ENCODE measurements around the gene MARCHF9. TPM values are rescaled to one million over a fixed set of nuclear protein-coding genes. Genes with fewer than 3 reads are reported as not detected.
A peak's percentile ranks its signal among the peaks of the same experiment; 100 is the strongest.

The MARCHF9 gene
- total RNA-seq, 1 experiment from 2014 or later: 12.5 TPM

- DNase-seq (ENCODE audit: low read depth, low spot score): peak; percentile 73
- in situ Hi-C loops (cut with HindIII; ENCODE audit: low pct_unique_long_range_greater_than_20kb, low sequenced_read_pairs): no loop called here
Measured at GRCh38 chr12:57803319-57803893, 48.5 kb downstream of the MARCHF9 start.

- in situ Hi-C loops (cut with HindIII; ENCODE audit: low pct_unique_long_range_greater_than_20kb, low sequenced_read_pairs): no loop called here
- DNase-seq (ENCODE audit: low read depth, low spot score): no peak
Measured at GRCh38 chr12:57806677-57807076, 51.8 kb downstream of the MARCHF9 start.

GRCh38 chr12:57807285-57807684 is 52.4 kb downstream of the MARCHF9 start:
- DNase-seq (ENCODE audit: low read depth, low spot score): no peak
- in situ Hi-C loops (cut with HindIII; ENCODE audit: low pct_unique_long_range_greater_than_20kb, low sequenced_read_pairs): no loop called here

GRCh38 chr12:57808351-57808750 is 53.4 kb downstream of the MARCHF9 start:
- in situ Hi-C loops (cut with HindIII; ENCODE audit: low pct_unique_long_range_greater_than_20kb, low sequenced_read_pairs): no loop called here

GRCh38 chr12:57809425-57809824 is 54.5 kb downstream of the MARCHF9 start:
- no peak for DNase-seq (ENCODE audit: low read depth, low spot score)
- in situ Hi-C loops (cut with HindIII; ENCODE audit: low pct_unique_long_range_greater_than_20kb, low sequenced_read_pairs): no loop called here

More at GRCh38 chr12:57808351-57808750, 53.4 kb downstream of the MARCHF9 start:
- DNase-seq (ENCODE audit: low read depth, low spot score): no peak

Small RNA genes lying within 50 kb of the gene (small RNA-seq; reads per million reads assigned to genes)
- 0 reads per million in 2 experiments for gene RNU6-1083P

Other genes starting within 250 kb of the MARCHF9 start
- gene DDIT3, start 234.6 kb upstream of the MARCHF9 start, total RNA-seq (2014; rRNA removed; shearing (Covaris generic)): 103 and 117 TPM in 2 replicates
- 6.6 and 6.8 TPM in 2 replicates for gene MBD6, start 232.3 kb upstream of the MARCHF9 start, total RNA-seq (2014; rRNA removed; shearing (Covaris generic))
- 86.2 and 93.8 TPM in 2 replicates for gene DCTN2, start 207.9 kb upstream of the MARCHF9 start, total RNA-seq (2014; rRNA removed; shearing (Covaris generic))
- gene KIF5A, start 205.1 kb upstream of the MARCHF9 start, total RNA-seq (2014; rRNA removed; shearing (Covaris generic)): 0.29 and 0.40 TPM in 2 replicates
- 48.4 and 53.2 TPM in 2 replicates for gene PIP4K2C, start 163.9 kb upstream of the MARCHF9 start, total RNA-seq (2014; rRNA removed; shearing (Covaris generic))
- gene DTX3, start 150.3 kb upstream of the MARCHF9 start, total RNA-seq (2014; rRNA removed; shearing (Covaris generic)): 13.6 and 14.1 TPM in 2 replicates
- 13.2 and 16.3 TPM in 2 replicates for gene ARHGEF25, start 143.7 kb upstream of the MARCHF9 start, total RNA-seq (2014; rRNA removed; shearing (Covaris generic))
- 8.3 and 11.2 TPM in 2 replicates for gene B4GALNT1, start 121.9 kb upstream of the MARCHF9 start, total RNA-seq (2014; rRNA removed; shearing (Covaris generic))
- gene OS9, start 61.0 kb upstream of the MARCHF9 start, total RNA-seq (2014; rRNA removed; shearing (Covaris generic)): 239 and 244 TPM in 2 replicates
- 1.4 and 1.5 TPM in 2 replicates for gene AGAP2, start 16.4 kb upstream of the MARCHF9 start, total RNA-seq (2014; rRNA removed; shearing (Covaris generic))
- gene TSPAN31, start 10.1 kb upstream of the MARCHF9 start, total RNA-seq (2014; rRNA removed; shearing (Covaris generic)): 34.6 and 38.2 TPM in 2 replicates
- 383 and 420 TPM in 2 replicates for gene CDK4, start 2.8 kb upstream of the MARCHF9 start, total RNA-seq (2014; rRNA removed; shearing (Covaris generic))
- gene CYP27B1, start 12.0 kb downstream of the MARCHF9 start, total RNA-seq (2014; rRNA removed; shearing (Covaris generic)): 0.69 and 3.1 TPM in 2 replicates
- 9.7 and 13.4 TPM in 2 replicates for gene METTL1, start 17.0 kb downstream of the MARCHF9 start, total RNA-seq (2014; rRNA removed; shearing (Covaris generic))
- gene EEF1AKMT3, start 17.5 kb downstream of the MARCHF9 start, total RNA-seq (2014; rRNA removed; shearing (Covaris generic)): 4.0 and 6.3 TPM in 2 replicates
- gene TSFM, start 27.7 kb downstream of the MARCHF9 start, total RNA-seq (2014; rRNA removed; shearing (Covaris generic)): 77.3 and 80.2 TPM in 2 replicates
- gene AVIL, start 63.6 kb downstream of the MARCHF9 start, total RNA-seq (2014; rRNA removed; shearing (Covaris generic)): 0.75 and 0.77 TPM in 2 replicates
- 27.8 and 29.6 TPM in 2 replicates for gene CTDSP2, start 91.6 kb downstream of the MARCHF9 start, total RNA-seq (2014; rRNA removed; shearing (Covaris generic))
- gene ATP23, start 186.5 kb downstream of the MARCHF9 start, total RNA-seq (2014; rRNA removed; shearing (Covaris generic)): 12.9 and 19.3 TPM in 2 replicates

Data from SK-MEL-5 (cell line).